T-helper 2 cell treated with Interferon-gamma antibody and Interleukin-4, amounts not matched to agents 100 ng/mL and 5 ng/mL, for 36 hours (primary cell): ENCODE results near the gene MAGED2. TPM values are rescaled to one million over a fixed set of nuclear protein-coding genes. Genes with fewer than 3 reads are reported as not detected.
"Not testable (repeated sequence)": the region's sequence is repeated elsewhere in the genome, so short reads cannot be mapped to it uniquely, and the experiment has no call there.

Experiments used
- intact Hi-C: fragments of 100-400 bp; cut with micrococcal nuclease; formaldehyde crosslinking; loops from one replicate; pipeline ENCODE4 v1.15.1; 2023
- total RNA-seq: library from RNA; stranded (reverse); gene quantifications from 2 replicates; pipeline ENCODE4 v1.2.3, GENCODE V29; 2022

The MAGED2 gene
- 39.5 and 44.5 TPM in 2 replicates for total RNA-seq

DNA sequence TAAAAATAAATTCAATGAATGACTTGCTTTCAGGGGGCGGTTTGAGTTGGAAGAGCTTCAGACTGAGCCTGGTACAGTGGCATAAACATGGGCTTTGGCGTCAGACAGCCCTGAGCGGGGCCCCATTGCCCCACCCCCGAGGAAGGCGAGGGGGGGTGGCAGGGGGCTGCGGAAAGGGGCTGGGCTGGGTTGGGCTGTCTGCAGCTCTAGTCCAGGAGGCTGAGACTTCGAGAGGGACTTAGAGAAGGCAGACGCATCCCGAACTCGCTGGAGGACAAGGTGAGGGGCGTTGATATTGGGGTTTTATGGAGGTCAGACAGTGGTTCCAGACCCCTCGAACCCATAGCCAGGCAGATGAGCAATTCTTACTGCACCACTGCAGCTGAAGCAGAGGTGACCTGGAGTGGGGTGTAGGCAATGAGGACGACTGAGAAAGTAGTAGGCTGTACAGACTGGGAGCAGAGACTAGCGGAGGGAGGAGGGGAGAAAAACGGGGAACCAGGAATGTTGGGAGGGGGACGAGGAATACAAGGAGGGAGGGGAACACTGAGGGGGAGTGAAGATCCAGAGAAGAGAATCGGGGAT, at the start of gene MAGED2:
TSS of gene MAGED2 (plus strand) at position 222 of the 585 bp plus-strand sequence. CDS start 1,587 bp downstream, outside the sequence.
- intact Hi-C loops: loop anchor here (1.0 to 5.0 kb wide), 9 partner anchors 168 to 1125 kb away; partner anchors contain the start of genes APEX2, FAM120C, GNL3L and PHF8

DNA sequence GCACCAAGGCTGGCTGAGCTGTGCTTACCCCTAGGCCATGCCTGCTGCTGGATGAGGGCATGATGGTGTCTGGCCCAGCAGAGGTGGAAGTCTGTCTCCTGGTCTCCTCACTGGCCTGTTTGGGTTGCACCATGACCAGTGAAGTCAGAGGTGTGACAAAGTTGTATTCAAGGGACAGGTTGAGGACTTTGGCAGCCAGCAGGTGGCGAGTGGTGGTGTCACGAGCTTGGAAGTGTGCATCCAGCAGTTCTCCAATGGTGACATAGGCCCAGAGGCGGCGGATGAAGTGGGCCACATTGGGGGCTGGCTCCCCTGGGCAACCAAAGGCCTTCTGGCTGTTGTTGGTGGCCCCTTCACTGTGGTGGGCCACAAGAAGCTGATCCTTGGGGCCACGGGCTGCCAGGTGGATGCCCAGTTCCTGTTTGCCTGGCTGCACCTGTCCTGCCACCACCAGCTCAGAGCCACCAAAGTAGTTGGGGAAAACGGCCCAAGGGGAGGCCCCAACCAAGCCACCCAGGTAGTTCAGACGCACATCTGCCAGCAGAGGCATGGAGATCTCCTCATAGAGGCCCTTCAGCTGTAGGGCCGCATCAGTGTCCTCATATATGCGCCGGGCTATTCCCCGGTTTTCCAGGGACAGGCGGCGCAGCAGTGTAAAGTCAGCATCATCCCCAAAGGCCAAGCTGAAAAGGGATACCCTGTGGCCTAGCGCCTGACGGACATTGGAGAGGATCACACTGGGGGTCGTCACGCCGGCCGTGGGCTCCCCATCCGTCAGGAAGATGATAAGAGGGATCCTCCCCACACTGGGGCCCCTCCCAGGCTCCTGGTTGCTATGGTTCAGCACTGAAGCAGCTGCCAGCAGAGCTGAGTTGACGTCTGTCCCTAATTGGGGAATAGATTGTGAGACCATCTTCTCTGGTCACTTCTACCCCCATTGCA, 49.2 kb upstream of the MAGED2 start:
- intact Hi-C loops: no loop called here

- intact Hi-C loops: not testable (repeated sequence)
Measured at GRCh38 chrX:54774391-54775094, 33.0 kb upstream of the MAGED2 start.

DNA sequence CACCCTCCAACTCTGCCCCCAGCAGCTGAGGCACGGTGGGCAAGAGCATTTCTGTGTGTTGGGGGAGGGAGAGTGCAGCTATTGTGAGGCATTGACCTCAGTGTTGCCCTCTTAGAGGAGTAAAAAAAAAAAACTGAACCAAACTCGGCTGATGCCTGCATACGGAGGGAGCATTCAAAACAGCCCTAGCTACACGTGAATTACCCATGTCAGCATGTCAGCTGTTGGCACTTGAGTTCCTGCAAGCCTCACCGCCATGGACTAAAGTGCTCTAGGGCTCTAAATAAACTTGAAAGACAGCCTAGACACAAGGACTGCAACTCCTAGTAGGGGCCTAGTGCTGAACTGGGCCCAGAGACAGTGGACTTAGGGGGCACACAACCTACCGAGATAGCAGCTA, 31.5 kb upstream of the MAGED2 start:
- intact Hi-C loops: no loop called here

DNA sequence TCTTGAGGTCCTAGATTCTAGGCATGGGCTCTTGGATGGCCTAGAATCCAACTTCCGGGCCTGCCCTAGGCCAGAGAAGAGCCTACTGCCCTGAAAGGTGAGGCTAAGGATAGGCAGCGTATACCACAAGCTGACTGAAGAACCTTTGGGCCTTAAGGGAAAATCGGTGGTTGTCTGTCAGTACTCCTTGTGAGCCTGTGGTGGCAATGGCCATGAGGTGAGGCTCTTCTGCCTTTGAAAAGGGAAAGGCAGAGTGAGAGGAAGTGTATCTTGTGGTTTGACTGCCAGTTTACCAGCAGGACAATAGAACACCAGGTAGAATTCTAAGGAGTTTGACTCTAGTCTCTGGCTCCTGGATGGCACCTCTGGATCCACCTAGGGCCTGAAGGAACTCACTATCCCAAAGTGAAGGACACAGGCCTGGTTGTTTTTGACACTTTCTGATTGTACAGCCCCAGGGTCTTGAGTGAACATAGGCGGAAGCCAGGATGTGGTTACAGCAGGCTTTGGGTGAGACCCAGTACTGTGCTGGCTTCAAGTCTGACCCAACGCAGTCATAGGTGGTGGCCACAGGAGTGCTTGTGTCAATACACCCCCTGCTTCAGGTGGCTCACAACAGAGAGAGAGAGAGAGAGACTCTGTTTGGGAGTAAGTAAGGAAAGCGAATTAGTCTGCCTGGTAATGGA, 30.4 kb upstream of the MAGED2 start:
- intact Hi-C loops: no loop called here

- intact Hi-C loops: no loop called here
Measured at GRCh38 chrX:54785901-54786300, 21.6 kb upstream of the MAGED2 start.

GRCh38 chrX:54786967-54787366, 20.6 kb upstream of the MAGED2 start:
- intact Hi-C loops: no loop called here

DNA sequence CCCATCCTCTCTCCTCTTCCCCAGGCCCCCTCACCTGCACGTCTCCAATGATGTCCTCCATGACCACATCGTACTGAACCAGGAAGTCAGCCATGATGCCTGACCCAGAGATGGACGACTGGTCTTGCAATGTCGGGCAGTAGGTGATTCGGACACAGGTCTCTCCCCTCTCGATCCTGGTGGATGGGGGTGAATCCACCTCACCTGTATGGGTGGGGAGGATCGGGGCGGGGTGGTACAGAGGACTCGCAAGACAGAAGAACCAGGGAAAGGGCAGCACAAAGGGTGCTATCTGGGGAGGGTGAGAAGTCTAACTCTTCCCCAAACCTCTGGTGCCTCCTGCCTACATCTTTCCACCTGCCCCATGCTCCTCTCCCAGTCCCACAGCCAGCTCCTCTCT, 19.1 kb upstream of the MAGED2 start:
- intact Hi-C loops: no loop called here

DNA sequence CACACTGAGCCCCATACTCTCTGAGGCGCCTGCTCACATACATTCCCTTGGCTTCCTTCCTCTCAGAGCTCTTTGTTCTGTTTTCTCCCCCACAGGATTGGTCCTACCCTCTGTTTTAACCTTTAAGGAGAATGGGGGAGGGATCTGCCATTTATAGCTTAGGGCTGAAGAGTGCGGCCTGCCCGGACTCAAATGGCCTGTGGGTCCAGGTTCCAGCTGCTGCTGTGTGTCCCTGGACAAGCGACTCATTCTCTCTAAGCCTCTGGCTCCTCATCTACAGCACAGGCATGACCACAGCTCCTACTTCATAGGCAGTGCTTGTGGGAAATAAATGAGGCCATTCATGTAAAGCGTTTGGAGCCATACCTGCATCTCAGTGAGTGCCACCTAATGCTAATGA, 18.1 kb upstream of the MAGED2 start:
- intact Hi-C loops: not testable (repeated sequence)

- intact Hi-C loops: no loop called here
Measured at GRCh38 chrX:54794028-54794427, 13.5 kb upstream of the MAGED2 start.

DNA sequence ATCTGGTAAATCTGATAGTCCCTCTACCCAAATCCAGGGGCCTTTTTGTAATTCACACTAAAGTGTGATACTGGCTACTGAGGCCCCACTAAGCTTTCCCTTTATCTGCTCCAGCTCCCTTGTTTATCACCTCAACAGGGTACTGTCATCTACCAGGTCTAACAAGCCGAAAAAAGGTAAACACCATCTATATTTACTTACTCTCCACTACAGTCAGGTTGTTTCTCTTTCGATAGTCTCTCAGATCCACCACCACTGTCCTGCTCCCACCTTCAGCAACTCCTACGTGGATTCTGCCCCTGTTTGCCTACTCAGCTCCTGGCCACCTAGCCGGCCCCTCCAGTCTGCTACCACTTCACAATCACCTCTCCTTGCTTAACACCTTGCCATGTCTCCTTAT, 12.8 kb upstream of the MAGED2 start:
- intact Hi-C loops: no loop called here

- intact Hi-C loops: no loop called here
Measured at GRCh38 chrX:54798137-54798536, 9.4 kb upstream of the MAGED2 start, which contains the start of gene ITIH6. TSS of gene ITIH6 (minus strand) at chrX:54798255. CDS start at chrX:54798210, 45 bp downstream.

- intact Hi-C loops: no loop called here
Measured at GRCh38 chrX:54799046-54799445, 8.5 kb upstream of the MAGED2 start.

DNA sequence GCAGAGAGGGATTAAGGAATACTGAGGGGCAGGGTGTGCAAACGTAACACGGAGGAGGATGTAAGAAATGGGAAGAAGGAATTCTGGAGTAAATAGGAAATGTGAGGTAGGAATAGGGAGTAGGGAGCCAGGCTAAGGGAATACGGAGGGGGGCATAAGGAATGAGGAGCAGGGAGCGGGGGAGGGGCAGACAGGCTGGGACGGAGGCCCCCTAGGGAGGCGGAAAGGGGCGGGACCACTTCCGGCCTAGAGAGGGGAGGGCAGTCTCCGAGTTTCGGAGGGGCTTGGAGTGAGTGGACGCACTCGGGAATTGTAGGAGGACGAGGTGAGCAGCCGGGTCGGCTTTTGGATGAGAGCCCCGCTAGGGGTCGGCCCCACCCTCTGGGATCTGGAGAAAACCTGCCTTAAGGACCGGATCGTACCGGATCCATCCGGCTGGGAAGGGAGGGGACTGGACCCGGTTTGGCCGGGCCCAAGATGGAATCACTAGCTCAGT, 612 bp downstream of the MAGED2 start:
- intact Hi-C loops: loop anchor here (1.0 to 5.0 kb wide), 9 partner anchors 169 to 1126 kb away; partner anchors contain the start of genes APEX2, FAM120C, GNL3L and PHF8

- intact Hi-C loops: loop anchor here (1.0 to 5.0 kb wide), 9 partner anchors 170 to 1127 kb away; partner anchors contain the start of genes APEX2, FAM120C, GNL3L and PHF8
Measured at GRCh38 chrX:54808605-54809483, 1.3 kb downstream of the MAGED2 start.

DNA sequence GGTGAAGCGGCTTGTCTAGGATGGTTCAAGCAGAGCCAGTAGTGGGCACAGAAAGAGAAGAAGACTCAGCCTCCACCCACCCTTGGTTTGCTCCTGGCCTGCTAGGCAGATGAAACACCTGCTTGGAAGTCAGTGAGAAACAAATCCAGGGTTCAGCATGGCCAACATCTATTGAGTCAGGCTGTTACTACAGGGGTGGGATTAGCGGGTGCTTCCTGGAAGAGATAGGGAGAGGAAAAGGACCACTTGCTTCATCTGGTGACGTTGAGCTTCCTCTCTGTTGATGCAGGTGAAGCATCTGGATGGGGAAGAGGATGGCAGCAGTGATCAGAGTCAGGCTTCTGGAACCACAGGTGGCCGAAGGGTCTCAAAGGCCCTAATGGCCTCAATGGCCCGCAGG, 3.0 kb downstream of the MAGED2 start:
- intact Hi-C loops: no loop called here

- intact Hi-C loops: no loop called here
Measured at GRCh38 chrX:54811301-54811885, 3.8 kb downstream of the MAGED2 start.

- intact Hi-C loops: no loop called here
Measured at GRCh38 chrX:54812306-54812705, 4.8 kb downstream of the MAGED2 start.

DNA sequence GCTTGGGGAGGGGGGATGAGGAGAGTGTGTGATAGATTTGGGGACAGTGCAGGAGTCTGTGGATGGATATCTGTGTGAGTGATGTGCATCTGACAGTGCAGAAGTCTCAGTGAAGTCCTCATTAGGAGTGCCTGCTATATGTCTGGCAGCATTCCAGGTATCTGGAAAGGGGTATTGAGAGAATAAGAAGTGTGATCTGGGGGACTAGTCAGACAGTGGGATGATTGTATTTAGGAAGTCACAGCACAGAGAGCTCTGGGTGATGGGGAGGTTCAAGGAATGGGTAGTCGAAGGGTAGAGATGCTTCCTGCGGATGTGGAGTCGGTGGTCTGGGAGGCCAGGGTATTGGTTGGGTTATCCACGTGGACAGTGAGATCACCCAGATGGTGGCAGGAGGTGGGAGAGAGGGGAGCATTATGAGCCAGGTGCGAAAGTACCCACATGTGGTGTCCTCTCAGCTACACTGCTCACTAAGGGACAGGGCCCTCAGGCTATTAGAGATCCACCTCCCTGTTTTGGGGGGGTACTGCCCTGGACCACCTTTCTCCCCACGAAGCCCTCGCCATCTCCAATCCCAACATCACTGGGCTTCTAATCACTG, 9.8 kb downstream of the MAGED2 start:
- intact Hi-C loops: no loop called here
